Effector memory CD4-positive, alpha-beta T cell (primary cell): ENCODE measurements around the gene C9orf78.

Experiments
- DNase-seq, 3 donors: peaks; one replicate each; pipeline ENCODE4 v3.0.0-alpha.2; 2020
- H3K27ac ChIP-seq: 2 replicates; pipeline ENCODE4 v1.7.0; 2013; ENCODE audit warnings: mild to moderate bottlenecking, low read length, moderate library complexity; ENCODE audit not compliant: insufficient read depth, poor library complexity, severe bottlenecking
- H3K27me3 ChIP-seq: replicated peaks from 2 replicates; pipeline ENCODE4 v1.7.0; 2013; ENCODE audit warnings: mild to moderate bottlenecking, low read length; ENCODE audit not compliant: insufficient read depth, control insufficient read depth, poor library complexity, severe bottlenecking
- H3K36me3 ChIP-seq: 2 replicates; pipeline ENCODE4 v1.7.0; 2013; ENCODE audit warnings: mild to moderate bottlenecking, low read length, moderate library complexity; ENCODE audit not compliant: control insufficient read depth, insufficient read depth
- H3K4me1 ChIP-seq: 2 replicates; pipeline ENCODE4 v1.7.0; 2013; ENCODE audit warnings: low read length, mild to moderate bottlenecking; ENCODE audit not compliant: control insufficient read depth, insufficient read depth, poor library complexity, severe bottlenecking
- H3K4me3 ChIP-seq: 2 replicates; pipeline ENCODE4 v1.7.0; 2013; ENCODE audit warnings: low read length, low read depth, mild to moderate bottlenecking; ENCODE audit not compliant: insufficient read depth, poor library complexity, severe bottlenecking
- H3K9me3 ChIP-seq: 2 replicates; pipeline ENCODE4 v1.7.0; 2013; ENCODE audit warnings: mild to moderate bottlenecking, low read length, moderate library complexity; ENCODE audit not compliant: control insufficient read depth
- total RNA-seq, 3 donors: gene quantifications; one replicate each; lab custom pipeline; 2026; lab: John Stamatoyannopoulos, UW

C9orf78 gene, protein sequence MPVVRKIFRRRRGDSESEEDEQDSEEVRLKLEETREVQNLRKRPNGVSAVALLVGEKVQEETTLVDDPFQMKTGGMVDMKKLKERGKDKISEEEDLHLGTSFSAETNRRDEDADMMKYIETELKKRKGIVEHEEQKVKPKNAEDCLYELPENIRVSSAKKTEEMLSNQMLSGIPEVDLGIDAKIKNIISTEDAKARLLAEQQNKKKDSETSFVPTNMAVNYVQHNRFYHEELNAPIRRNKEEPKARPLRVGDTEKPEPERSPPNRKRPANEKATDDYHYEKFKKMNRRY
- total RNA-seq, result 130 to 203 (median 148) reads per million in 3 donors

DNA sequence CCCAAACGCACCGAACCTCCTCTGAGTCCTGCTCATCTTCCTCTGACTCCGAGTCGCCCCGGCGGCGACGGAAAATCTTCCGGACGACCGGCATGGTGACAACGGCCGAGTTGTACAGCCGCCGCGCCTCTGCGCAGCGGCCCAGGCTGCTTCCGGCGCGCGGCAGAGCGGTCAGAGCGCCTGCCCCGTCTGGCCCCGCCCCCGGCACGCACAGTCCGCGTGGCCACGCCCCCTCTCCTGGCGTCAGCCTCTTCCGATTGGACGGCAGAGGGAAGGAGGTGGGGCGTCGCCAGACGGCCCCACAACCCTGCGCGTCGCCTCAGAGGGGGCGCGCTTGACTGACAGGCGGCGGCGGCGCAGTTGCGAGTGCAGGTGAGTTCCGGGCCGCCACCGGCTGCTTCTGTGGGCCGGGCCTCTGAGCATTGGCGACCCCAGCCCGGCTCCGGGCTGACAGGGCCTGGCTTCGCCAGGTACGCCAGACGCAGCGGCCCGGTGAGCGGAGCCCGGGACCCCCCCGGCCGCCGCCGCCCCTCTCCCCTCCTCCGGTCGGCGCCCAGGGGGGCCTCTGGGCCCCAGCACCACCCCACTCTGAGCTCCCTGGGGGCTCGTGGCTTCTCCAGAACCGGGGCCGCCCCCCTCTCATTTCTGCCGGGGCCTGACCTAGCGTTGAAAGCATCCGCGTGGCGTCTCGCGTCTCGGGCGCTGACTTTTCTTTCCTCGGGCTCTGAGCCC, at the start of gene C9orf78, which contains the start of gene USP20:
C9orf78 (minus strand) TSS at position 148 of the 732 bp plus-strand sequence; CDS start at position 94, 54 bp downstream.
USP20 (plus strand) TSS at position 331 of the 732 bp plus-strand sequence. CDS start 17,098 bp downstream, outside the sequence.
- H3K4me3 ChIP-seq, result peak within 1 kb of the TSS; percentile 97
- H3K27me3 ChIP-seq, result no peaks in the 10 kb centered on the region
- H3K9me3 ChIP-seq, result no peaks in the 10 kb centered on the region
- peaks cover 31% of the 10 kb centered on the region for H3K36me3 ChIP-seq
- peaks cover 46% of the 10 kb centered on the region for H3K4me1 ChIP-seq
- H3K27ac ChIP-seq, result peak within 1 kb of the TSS; percentile 92
- DNase-seq, result peak; percentile 94 to 97 (median 95)

DNA sequence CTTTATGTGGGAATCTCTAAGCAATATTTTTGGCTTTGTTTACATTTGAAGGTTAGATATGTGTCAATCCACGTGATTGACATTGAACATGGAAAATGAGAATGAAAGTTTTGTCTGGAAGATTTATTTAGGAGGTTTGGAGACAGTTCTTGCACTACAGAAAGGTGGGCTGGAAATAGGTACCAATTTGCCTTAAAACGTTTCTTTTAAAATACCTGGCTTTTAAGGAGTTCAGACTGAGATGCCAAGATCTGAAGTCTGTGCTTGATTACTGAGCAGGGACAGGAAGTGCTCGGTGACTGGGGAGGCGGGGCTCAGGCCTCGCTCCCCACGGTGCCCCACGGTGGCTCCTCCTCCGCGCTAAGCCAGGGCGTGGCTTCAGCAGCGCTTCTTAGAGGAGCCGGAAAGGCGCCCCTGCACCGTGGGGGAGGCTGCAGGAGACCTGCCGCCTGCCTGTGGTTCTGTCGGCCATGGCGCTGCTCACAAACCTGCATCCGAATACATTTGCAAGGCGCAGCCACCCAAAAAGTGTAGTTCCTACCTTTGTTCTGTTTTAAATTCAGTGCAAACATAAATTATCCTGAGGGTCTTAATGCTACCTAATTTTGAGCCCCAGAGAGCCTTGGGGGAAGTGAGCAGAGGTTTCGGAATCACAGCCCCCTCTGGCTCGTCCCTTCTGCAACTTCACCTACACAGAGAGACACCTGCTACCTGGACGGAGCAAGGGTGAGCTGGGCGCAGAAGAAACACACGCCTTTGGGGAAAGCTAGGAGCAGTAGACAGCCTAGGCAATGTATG, 49.3 kb upstream of the C9orf78 start:
- Histone ChIP-seq H3K9me3 (no peaks in the 10 kb centered on the region), H3K4me3 (peak overlapping the region; percentile 60), H3K4me1 (peaks cover 50% of the 10 kb centered on the region), H3K36me3 (peaks cover 9% of the 10 kb centered on the region), H3K27ac (peak overlapping the region; percentile 99), H3K27me3 (no peaks in the 10 kb centered on the region)
- DNase-seq, result peak; percentile 90 to 92 (median 92)

DNA sequence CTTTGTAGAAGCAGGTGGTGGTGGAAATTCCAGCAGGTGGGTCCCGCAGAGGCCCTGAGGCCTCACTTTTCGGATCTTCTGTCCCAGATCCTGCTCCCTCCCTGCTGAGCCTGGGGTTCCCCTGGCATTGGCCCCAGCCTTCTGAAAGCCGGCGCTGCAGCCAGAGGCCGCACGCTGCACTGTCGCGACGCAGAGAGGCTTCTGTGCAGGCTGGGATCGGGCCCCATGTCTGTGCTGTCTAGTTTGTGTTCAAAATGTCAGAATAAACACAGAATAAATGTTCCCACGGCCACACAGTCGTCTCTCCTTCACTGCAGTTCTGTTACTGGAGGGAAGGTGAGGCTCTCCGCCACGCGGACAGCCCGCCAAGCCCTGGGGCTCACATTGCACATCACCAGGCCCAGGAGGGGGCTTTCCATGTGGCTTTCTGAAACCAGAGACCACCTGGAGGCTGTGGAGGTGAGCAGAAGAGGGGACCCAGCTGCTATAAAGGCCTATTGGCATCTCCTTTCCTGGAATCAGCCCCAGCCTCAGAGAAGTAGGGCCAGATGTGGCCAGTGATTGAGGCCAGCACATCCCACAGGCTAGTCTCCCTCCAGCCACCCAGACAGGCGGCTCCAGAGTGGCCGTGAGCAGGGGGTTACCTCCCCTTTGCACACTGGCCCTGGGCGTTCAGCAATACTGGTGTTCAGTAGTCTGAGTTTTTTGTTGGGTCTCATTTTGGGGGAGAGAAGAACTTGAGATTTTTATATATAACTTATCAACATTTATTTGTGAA, 46.7 kb upstream of the C9orf78 start:
- DNase-seq, result no peak
- Histone ChIP-seq H3K36me3 (peaks cover 9% of the 10 kb centered on the region), H3K27ac (no peak overlapping the region), H3K27me3 (no peaks in the 10 kb centered on the region), H3K4me3 (no peak overlapping the region), H3K4me1 (peaks cover 31% of the 10 kb centered on the region), H3K9me3 (no peaks in the 10 kb centered on the region)

DNA sequence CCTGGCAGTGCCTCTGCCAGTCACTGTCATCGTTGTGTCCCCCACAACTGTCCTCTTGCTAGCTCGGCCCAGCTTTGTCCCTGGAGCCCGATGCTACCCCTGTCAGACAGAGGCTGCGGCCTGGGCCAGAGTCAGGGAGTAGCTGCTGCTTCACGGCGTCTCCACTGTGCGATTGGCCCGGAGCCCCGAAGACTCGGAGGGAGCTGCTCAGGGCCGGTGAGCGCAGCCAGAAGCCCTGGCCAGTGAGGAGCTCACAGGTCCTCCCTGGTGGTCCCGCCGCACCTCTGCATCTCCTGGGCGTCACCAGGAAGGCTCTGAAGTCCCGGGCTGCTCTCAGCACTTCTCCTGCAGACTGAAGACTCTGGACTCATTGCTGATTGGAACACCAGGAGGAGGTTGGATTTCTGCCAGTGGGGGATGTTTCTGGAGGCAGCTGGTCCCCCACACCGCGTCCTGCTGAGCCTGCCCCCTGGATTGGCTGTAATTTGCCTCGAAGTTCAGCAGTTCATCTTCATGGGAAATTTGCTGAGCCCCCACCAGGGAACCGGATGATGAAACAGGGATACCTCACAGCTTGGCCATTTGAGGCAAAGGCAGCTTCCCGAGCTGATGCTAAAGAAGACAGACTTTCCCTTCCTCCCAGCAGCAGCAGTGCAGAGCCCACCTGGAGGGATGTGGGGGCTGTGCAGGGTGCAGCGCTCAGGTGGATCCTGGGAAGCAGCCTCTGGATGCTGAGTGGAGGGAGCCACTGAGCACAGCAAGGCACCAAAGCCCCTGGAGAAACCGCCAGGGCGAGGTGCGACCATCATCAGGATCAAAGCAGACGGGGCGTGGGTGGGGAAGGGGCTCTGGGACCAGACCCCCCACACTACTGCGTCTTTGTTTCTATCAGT, 45.8 kb upstream of the C9orf78 start:
- Histone ChIP-seq H3K36me3 (peaks cover 12% of the 10 kb centered on the region), H3K4me1 (peaks cover 22% of the 10 kb centered on the region), H3K9me3 (no peaks in the 10 kb centered on the region), H3K27me3 (no peaks in the 10 kb centered on the region), H3K27ac (no peak overlapping the region), H3K4me3 (no peak overlapping the region)
- no peak for DNase-seq

DNA sequence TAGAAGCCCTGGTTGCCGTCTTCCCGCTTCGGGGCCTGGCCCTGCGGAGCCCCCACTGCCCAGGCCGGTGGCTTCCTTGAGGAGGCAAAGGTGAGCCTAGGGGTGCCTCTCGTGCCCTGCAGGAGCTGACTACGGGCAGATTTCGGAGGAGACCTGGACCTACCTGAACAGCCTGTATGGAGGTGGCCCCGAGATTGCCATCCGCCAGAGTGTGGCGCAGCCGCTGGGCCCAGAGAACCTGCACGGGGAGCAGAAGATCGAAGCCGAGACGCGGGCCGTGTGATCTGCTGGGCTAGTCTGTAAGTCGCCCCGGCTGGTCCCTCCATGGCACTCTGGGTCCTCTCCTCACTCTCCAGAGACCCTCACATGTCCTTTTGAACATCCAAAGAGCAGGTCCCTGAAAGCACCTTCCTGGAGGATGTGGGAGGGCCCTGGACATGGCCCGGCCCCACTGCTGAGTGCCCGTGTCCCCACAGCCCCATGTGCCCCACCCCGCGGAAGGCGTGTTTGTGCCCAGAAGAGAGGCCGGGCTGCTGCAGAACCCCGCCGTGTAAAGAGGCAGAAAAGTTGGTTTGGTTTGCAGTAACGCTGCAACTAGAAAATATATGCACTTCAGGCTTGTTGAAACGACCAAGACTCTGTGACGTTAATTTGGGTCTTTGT, 45.0 kb upstream of the C9orf78 start:
- no peak overlapping the region for H3K4me3 ChIP-seq
- no peaks in the 10 kb centered on the region for H3K27me3 ChIP-seq
- no peak overlapping the region for H3K27ac ChIP-seq
- peaks cover 15% of the 10 kb centered on the region for H3K4me1 ChIP-seq
- DNase-seq, result no peak
- peaks cover 20% of the 10 kb centered on the region for H3K36me3 ChIP-seq
- no peaks in the 10 kb centered on the region for H3K9me3 ChIP-seq

DNA sequence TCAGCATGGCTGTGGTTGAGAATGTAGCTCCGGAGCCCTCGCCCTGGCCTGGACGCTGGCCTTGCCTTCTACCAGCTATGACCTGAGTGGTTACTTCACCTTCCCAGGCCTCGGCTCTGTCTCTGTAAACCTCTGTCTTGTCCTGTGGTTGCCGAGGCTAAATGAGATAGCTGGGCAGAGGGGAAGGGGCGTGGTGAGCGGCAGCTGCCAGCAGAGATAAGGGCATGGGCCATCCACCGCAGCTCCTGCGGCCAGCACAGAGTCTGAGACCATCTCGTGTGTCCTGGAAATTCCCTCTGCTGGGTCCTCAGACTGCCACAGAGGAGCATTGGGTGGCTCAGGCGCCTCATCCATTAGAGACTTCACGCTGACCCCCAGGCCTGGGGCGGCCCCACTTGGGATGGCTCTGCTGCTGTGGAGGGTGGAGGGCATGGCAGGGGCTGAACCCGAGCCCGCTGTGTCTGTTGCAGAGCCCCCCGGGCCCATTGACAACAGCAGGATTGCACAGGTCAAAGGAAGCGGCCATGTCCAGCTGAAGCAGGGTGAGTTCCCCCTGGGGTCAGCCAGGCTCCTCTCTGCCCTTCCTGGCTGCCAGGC, 44.1 kb upstream of the C9orf78 start:
- no peak for DNase-seq

DNA sequence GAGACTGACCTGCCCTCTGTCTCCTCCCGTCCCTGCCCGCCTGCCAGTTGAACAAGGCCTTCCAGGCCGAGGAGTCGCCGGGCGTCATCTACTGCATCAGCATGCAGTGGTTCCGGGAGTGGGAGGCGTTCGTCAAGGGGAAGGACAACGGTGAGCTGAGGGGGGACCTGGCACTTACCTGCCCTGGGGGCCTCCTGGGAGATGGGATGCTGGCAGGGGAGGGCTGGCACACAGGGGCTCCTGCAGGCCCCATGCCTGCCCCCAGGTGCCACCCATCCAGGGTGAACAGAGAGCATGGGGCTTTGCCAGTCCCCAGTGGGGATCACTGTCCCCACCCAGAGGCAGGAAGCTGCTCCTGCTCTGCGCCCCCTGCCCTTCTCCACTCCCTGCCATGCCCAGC, 43.2 kb upstream of the C9orf78 start:
- Histone ChIP-seq H3K4me1 (peaks cover 4% of the 10 kb centered on the region), H3K4me3 (no peak overlapping the region), H3K9me3 (no peaks in the 10 kb centered on the region), H3K27me3 (no peaks in the 10 kb centered on the region), H3K36me3 (peaks cover 39% of the 10 kb centered on the region), H3K27ac (no peak overlapping the region)
- no peak for DNase-seq

More for the DNA sequence above, 44.1 kb upstream of the C9orf78 start:
- no peak overlapping the region for H3K4me3 ChIP-seq
- H3K27me3 ChIP-seq, result no peaks in the 10 kb centered on the region
- peaks cover 29% of the 10 kb centered on the region for H3K36me3 ChIP-seq
- H3K4me1 ChIP-seq, result peaks cover 8% of the 10 kb centered on the region
- H3K27ac ChIP-seq, result no peak overlapping the region
- H3K9me3 ChIP-seq, result no peaks in the 10 kb centered on the region

DNA sequence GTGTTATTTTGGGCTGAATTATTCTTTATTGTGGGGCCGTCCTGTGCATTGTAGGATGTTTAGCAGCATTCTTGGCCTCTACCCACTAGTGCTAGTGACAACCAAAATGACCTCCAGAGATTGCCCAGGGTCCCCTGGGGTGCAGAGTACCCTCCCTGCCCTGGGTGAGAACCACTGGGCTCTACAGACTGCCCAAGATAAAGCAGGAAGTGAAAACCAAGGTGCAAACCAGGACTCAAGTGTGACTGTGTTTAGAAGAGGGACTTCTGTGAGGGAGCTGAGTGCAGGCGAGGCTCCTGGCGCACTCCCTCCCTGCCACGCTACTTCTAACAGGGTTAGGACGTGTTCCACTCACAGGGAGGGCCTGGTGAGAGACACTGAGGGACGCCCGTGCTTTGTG, 41.7 kb upstream of the C9orf78 start:
- H3K4me1 ChIP-seq, result peaks cover 4% of the 10 kb centered on the region
- H3K36me3 ChIP-seq, result peaks cover 32% of the 10 kb centered on the region
- no peak overlapping the region for H3K4me3 ChIP-seq
- H3K27me3 ChIP-seq, result no peaks in the 10 kb centered on the region
- peak overlapping the region; percentile 19 for H3K27ac ChIP-seq
- H3K9me3 ChIP-seq, result no peaks in the 10 kb centered on the region
- no peak for DNase-seq
